GM23338 (cell line): ENCODE data around the gene ZNF514. TPM values are rescaled to one million over a fixed set of nuclear protein-coding genes. Genes with fewer than 3 reads are reported as not detected.

Experiments used
- ATAC-seq: fragments of 200-7000 bp; cut with Tn5 transposase; 3 replicates; pipeline ENCODE4 v1.9.1; 2020
- DNase-seq: peaks from one replicate; pipeline ENCODE4 v3.0.0-alpha.2; 2015; ENCODE audit warnings: low spot score
- H2AFZ ChIP-seq: fragments of 200-600 bp; sonication (generic); 2 replicates; pipeline ENCODE4 v1.8.0; 2016; ENCODE audit warnings: antibody characterized with exemption, mild to moderate bottlenecking, moderate library complexity
- H3F3A ChIP-seq: fragments of 200-600 bp; sonication (generic); replicated peaks from 2 replicates; pipeline ENCODE4 v1.8.0; 2017; ENCODE audit warnings: antibody characterized with exemption, mixed run types, low read depth
- H3K27ac ChIP-seq: fragments of 200-600 bp; sonication (generic); 2 replicates; pipeline ENCODE4 v1.6.1; 2016; ENCODE audit warnings: low read depth
- H3K27me3 ChIP-seq: fragments of 200-600 bp; sonication (generic); 2 replicates; pipeline ENCODE4 v1.8.0; 2016; ENCODE audit warnings: mild to moderate bottlenecking, mixed run types, moderate library complexity; ENCODE audit not compliant: insufficient read depth
- H3K36me3 ChIP-seq: fragments of 200-600 bp; sonication (generic); 2 replicates; pipeline ENCODE4 v1.8.0; 2016; ENCODE audit warnings: mild to moderate bottlenecking; ENCODE audit not compliant: insufficient read depth
- H3K4me1 ChIP-seq: fragments of 200-600 bp; sonication (generic); 2 replicates; pipeline ENCODE4 v1.8.0; 2016; ENCODE audit warnings: mild to moderate bottlenecking, moderate library complexity; ENCODE audit not compliant: insufficient read depth
- H3K4me2 ChIP-seq: fragments of 200-600 bp; sonication (generic); 2 replicates; pipeline ENCODE4 v1.7.1; 2017; ENCODE audit warnings: mixed run types
- H3K4me3 ChIP-seq: fragments of 200-600 bp; sonication (generic); 2 replicates; pipeline ENCODE4 v1.6.1; 2016; ENCODE audit warnings: mixed run types
- H3K79me2 ChIP-seq: fragments of 200-600 bp; sonication (generic); replicated peaks from 2 replicates; pipeline ENCODE4 v1.8.0; 2017; ENCODE audit warnings: mild to moderate bottlenecking; ENCODE audit not compliant: insufficient read depth
- H3K9me2 ChIP-seq: fragments of 200-600 bp; sonication (generic); 2 replicates; pipeline ENCODE4 v1.8.0; 2017; ENCODE audit not compliant: insufficient read depth
- H4K20me1 ChIP-seq: fragments of 200-600 bp; sonication (generic); replicated peaks from 2 replicates; pipeline ENCODE4 v1.8.0; 2017; ENCODE audit warnings: mild to moderate bottlenecking; ENCODE audit not compliant: insufficient read depth
- H3K27ac Mint-ChIP-seq: 2 replicates; pipeline ENCODE4 v1.8.0; 2020; ENCODE audit warnings: inconsistent platforms, mild to moderate bottlenecking, moderate library complexity, mixed read lengths
- H3K27me3 Mint-ChIP-seq: 3 replicates; pipeline ENCODE4 v1.8.0; 2022; ENCODE audit warnings: low read depth, mild to moderate bottlenecking, moderate library complexity, mixed read lengths, inconsistent platforms; ENCODE audit not compliant: insufficient read depth, poor library complexity
- H3K36me3 Mint-ChIP-seq: 3 replicates; pipeline ENCODE4 v1.8.0; 2021; ENCODE audit warnings: low read depth, mild to moderate bottlenecking, inconsistent platforms, moderate library complexity, mixed read lengths
- H3K4me1 Mint-ChIP-seq: 3 replicates; pipeline ENCODE4 v1.8.0; 2020; ENCODE audit warnings: mild to moderate bottlenecking, inconsistent platforms, mixed read lengths
- H3K4me3 Mint-ChIP-seq: 3 replicates; pipeline ENCODE4 v1.8.0; 2021; ENCODE audit warnings: moderate library complexity, mild to moderate bottlenecking, inconsistent platforms, mixed read lengths
- H3K9me3 Mint-ChIP-seq: 3 replicates; pipeline ENCODE4 v1.8.0; 2020; ENCODE audit warnings: moderate library complexity, mild to moderate bottlenecking, inconsistent platforms, mixed read lengths
- CREB1 ChIP-seq: fragments of 250-450 bp; sonication (Bioruptor Pico); IDR thresholded peaks from 2 replicates; pipeline ENCODE4 v1.5.0; 2020; ENCODE audit warnings: low read depth, mild to moderate bottlenecking, moderate library complexity
- EZH2 ChIP-seq: fragments of 200-600 bp; sonication (generic); IDR thresholded peaks from one replicate; pipeline ENCODE4 v1.8.0; 2017; ENCODE audit warnings: antibody characterized with exemption, mild to moderate bottlenecking, low read depth; ENCODE audit not compliant: unreplicated experiment
- EZH2phosphoT487 ChIP-seq: fragments of 200-600 bp; sonication (generic); IDR thresholded peaks from one replicate; pipeline ENCODE4 v1.8.1; 2018; ENCODE audit warnings: antibody characterized with exemption; ENCODE audit not compliant: unreplicated experiment
- JUNB ChIP-seq: IDR thresholded peaks from one replicate; pipeline ENCODE4 v1.6.1; 2016; ENCODE audit warnings: antibody characterized with exemption; ENCODE audit not compliant: unreplicated experiment
- NANOG ChIP-seq: IDR thresholded peaks from 2 replicates; pipeline ENCODE4 v1.6.1; 2016; ENCODE audit warnings: antibody characterized with exemption, borderline replicate concordance
- POLR2AphosphoS5 ChIP-seq: IDR thresholded peaks from 2 replicates; pipeline ENCODE4 v1.6.1; 2016; ENCODE audit warnings: antibody characterized with exemption, low read depth
- STAT1 ChIP-seq: IDR thresholded peaks from one replicate; pipeline ENCODE4 v1.6.1; 2016; ENCODE audit warnings: antibody characterized with exemption; ENCODE audit not compliant: unreplicated experiment
- ZNF114 ChIP-seq: fragments of 250-450 bp; sonication (Bioruptor Pico); IDR thresholded peaks from 2 replicates; pipeline ENCODE4 v1.5.0; 2020; ENCODE audit warnings: mild to moderate bottlenecking, moderate library complexity
- ZNF331 ChIP-seq: fragments of 250-450 bp; sonication (Bioruptor Pico); IDR thresholded peaks from 2 replicates; pipeline ENCODE4 v1.5.0; 2020; ENCODE audit warnings: low read depth, mild to moderate bottlenecking, moderate library complexity
- polyA plus RNA-seq: library from polyadenylated mRNA; unstranded; fragments of >200 nt; fragmentation: Nextera tagmentation; extraction: Ambion mirVana; gene quantifications from 2 replicates; pipeline ENCODE4 v1.2.1, GENCODE V29; 2016
- total RNA-seq: library from RNA; depleted of rRNA; stranded (reverse); fragments of >200 nt; shearing (Covaris generic); gene quantifications from 2 replicates; pipeline ENCODE4 v1.2.3, GENCODE V29; 2014
- TF ChIP-seq, protein P1 (sequence below): IDR thresholded peaks from 2 replicates; pipeline ENCODE4 v1.6.1; 2016; ENCODE audit warnings: antibody characterized with exemption
- TF ChIP-seq, protein P2 (sequence below): fragments of 250-450 bp; sonication (Bioruptor Pico); IDR thresholded peaks from 2 replicates; pipeline ENCODE4 v1.5.0; 2020; ENCODE audit warnings: mild to moderate bottlenecking, moderate library complexity
- TF ChIP-seq, protein P3 (sequence below): IDR thresholded peaks from one replicate; pipeline ENCODE4 v1.6.1; 2018; ENCODE audit warnings: antibody characterized with exemption; ENCODE audit not compliant: unreplicated experiment
- TF ChIP-seq, protein P4 (sequence below), 2 experiments: fragments of 200-600 bp in 1 of 2; sonication (generic) in 1 of 2; conservative IDR thresholded peaks; 2 replicates each; pipeline versions ENCODE4 v1.5.1 to v1.6.1; 2016 to 2017; ENCODE audit warnings: antibody characterized with exemption in 2 of 2, low read depth in 2 of 2, mild to moderate bottlenecking in 2 of 2, moderate library complexity in 1 of 2

The ZNF514 gene
- total and polyA plus RNA-seq, 2 experiments from 2014 or later, result 7.2 to 9.3 TPM

DNA sequence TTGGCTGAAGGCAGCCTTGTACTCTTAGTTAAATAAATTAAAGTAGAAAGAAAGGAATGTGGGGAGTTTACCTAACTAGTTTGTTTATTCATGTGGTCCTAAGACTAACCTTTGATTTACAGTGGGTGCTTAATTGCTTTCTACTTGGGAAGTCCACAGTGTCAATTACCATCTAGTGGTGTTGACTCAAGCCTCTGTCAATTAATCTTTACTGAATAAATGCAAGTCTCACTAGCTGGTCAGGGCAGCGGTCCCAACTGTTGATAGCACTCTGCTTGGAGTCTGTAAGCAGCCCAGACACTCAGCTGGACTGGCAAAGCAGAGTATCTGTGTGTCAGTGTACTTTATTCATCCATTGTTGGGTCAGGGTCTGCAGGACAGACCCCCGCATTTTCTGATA, 15.8 kb downstream of the ZNF514 start:
- Mint-ChIP-seq H3K36me3 (peaks cover 64% of the 10 kb centered on the region), H3K9me3 (peaks cover 94% of the 10 kb centered on the region), H3K27ac (no peak overlapping the region), H3K4me3 (no peak overlapping the region), H3K4me1 (no peaks in the 10 kb centered on the region), H3K27me3 (peaks cover 3% of the 10 kb centered on the region)
- H3K27me3 ChIP-seq, result no peaks in the 10 kb centered on the region
- no peaks in the 10 kb centered on the region for H3F3A ChIP-seq
- no peak overlapping the region for H3K27ac ChIP-seq
- H3K36me3 ChIP-seq, result peaks cover 21% of the 10 kb centered on the region; the same call in 1 of the 2 replicates
- H3K4me3 ChIP-seq, result no peak overlapping the region
- no peak for TF ChIP-seq EZH2phosphoT487
- no peak for TF ChIP-seq POLR2AphosphoS5
- no peak for TF ChIP-seq JUNB
- TF ChIP-seq EZH2, result no peak
- TF ChIP-seq, protein P1, sequence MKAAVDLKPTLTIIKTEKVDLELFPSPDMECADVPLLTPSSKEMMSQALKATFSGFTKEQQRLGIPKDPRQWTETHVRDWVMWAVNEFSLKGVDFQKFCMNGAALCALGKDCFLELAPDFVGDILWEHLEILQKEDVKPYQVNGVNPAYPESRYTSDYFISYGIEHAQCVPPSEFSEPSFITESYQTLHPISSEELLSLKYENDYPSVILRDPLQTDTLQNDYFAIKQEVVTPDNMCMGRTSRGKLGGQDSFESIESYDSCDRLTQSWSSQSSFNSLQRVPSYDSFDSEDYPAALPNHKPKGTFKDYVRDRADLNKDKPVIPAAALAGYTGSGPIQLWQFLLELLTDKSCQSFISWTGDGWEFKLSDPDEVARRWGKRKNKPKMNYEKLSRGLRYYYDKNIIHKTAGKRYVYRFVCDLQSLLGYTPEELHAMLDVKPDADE, result no peak
- no peak for TF ChIP-seq ZNF331 (CRISPR knock-in tag)
- TF ChIP-seq, protein P2, sequence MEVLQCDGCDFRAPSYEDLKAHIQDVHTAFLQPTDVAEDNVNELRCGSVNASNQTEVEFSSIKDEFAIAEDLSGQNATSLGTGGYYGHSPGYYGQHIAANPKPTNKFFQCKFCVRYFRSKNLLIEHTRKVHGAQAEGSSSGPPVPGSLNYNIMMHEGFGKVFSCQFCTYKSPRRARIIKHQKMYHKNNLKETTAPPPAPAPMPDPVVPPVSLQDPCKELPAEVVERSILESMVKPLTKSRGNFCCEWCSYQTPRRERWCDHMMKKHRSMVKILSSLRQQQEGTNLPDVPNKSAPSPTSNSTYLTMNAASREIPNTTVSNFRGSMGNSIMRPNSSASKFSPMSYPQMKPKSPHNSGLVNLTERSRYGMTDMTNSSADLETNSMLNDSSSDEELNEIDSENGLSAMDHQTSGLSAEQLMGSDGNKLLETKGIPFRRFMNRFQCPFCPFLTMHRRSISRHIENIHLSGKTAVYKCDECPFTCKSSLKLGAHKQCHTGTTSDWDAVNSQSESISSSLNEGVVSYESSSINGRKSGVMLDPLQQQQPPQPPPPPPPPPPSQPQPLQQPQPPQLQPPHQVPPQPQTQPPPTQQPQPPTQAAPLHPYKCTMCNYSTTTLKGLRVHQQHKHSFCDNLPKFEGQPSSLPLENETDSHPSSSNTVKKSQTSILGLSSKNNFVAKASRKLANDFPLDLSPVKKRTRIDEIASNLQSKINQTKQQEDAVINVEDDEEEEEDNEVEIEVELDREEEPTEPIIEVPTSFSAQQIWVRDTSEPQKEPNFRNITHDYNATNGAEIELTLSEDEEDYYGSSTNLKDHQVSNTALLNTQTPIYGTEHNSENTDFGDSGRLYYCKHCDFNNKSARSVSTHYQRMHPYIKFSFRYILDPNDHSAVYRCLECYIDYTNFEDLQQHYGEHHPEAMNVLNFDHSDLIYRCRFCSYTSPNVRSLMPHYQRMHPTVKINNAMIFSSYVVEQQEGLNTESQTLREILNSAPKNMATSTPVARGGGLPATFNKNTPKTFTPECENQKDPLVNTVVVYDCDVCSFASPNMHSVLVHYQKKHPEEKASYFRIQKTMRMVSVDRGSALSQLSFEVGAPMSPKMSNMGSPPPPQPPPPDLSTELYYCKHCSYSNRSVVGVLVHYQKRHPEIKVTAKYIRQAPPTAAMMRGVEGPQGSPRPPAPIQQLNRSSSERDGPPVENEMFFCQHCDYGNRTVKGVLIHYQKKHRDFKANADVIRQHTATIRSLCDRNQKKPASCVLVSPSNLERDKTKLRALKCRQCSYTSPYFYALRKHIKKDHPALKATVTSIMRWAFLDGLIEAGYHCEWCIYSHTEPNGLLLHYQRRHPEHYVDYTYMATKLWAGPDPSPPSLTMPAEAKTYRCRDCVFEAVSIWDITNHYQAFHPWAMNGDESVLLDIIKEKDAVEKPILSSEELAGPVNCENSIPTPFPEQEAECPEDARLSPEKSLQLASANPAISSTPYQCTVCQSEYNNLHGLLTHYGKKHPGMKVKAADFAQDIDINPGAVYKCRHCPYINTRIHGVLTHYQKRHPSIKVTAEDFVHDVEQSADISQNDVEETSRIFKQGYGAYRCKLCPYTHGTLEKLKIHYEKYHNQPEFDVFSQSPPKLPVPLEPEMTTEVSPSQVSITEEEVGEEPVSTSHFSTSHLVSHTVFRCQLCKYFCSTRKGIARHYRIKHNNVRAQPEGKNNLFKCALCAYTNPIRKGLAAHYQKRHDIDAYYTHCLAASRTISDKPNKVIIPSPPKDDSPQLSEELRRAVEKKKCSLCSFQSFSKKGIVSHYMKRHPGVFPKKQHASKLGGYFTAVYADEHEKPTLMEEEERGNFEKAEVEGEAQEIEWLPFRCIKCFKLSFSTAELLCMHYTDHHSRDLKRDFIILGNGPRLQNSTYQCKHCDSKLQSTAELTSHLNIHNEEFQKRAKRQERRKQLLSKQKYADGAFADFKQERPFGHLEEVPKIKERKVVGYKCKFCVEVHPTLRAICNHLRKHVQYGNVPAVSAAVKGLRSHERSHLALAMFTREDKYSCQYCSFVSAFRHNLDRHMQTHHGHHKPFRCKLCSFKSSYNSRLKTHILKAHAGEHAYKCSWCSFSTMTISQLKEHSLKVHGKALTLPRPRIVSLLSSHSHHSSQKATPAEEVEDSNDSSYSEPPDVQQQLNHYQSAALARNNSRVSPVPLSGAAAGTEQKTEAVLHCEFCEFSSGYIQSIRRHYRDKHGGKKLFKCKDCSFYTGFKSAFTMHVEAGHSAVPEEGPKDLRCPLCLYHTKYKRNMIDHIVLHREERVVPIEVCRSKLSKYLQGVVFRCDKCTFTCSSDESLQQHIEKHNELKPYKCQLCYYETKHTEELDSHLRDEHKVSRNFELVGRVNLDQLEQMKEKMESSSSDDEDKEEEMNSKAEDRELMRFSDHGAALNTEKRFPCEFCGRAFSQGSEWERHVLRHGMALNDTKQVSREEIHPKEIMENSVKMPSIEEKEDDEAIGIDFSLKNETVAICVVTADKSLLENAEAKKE, result no peak
- TF ChIP-seq STAT1, result no peak
- TF ChIP-seq CREB1 (CRISPR knock-in tag), result no peak
- no peak for TF ChIP-seq NANOG
- TF ChIP-seq ZNF114 (CRISPR knock-in tag), result no peak
- TF ChIP-seq, protein P3, sequence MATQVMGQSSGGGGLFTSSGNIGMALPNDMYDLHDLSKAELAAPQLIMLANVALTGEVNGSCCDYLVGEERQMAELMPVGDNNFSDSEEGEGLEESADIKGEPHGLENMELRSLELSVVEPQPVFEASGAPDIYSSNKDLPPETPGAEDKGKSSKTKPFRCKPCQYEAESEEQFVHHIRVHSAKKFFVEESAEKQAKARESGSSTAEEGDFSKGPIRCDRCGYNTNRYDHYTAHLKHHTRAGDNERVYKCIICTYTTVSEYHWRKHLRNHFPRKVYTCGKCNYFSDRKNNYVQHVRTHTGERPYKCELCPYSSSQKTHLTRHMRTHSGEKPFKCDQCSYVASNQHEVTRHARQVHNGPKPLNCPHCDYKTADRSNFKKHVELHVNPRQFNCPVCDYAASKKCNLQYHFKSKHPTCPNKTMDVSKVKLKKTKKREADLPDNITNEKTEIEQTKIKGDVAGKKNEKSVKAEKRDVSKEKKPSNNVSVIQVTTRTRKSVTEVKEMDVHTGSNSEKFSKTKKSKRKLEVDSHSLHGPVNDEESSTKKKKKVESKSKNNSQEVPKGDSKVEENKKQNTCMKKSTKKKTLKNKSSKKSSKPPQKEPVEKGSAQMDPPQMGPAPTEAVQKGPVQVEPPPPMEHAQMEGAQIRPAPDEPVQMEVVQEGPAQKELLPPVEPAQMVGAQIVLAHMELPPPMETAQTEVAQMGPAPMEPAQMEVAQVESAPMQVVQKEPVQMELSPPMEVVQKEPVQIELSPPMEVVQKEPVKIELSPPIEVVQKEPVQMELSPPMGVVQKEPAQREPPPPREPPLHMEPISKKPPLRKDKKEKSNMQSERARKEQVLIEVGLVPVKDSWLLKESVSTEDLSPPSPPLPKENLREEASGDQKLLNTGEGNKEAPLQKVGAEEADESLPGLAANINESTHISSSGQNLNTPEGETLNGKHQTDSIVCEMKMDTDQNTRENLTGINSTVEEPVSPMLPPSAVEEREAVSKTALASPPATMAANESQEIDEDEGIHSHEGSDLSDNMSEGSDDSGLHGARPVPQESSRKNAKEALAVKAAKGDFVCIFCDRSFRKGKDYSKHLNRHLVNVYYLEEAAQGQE, result no peak
- TF ChIP-seq, protein P4, sequence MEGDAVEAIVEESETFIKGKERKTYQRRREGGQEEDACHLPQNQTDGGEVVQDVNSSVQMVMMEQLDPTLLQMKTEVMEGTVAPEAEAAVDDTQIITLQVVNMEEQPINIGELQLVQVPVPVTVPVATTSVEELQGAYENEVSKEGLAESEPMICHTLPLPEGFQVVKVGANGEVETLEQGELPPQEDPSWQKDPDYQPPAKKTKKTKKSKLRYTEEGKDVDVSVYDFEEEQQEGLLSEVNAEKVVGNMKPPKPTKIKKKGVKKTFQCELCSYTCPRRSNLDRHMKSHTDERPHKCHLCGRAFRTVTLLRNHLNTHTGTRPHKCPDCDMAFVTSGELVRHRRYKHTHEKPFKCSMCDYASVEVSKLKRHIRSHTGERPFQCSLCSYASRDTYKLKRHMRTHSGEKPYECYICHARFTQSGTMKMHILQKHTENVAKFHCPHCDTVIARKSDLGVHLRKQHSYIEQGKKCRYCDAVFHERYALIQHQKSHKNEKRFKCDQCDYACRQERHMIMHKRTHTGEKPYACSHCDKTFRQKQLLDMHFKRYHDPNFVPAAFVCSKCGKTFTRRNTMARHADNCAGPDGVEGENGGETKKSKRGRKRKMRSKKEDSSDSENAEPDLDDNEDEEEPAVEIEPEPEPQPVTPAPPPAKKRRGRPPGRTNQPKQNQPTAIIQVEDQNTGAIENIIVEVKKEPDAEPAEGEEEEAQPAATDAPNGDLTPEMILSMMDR (conservative IDR thresholded peaks at IDR 0.05; ENCODE audit: low read depth in 2 of 2), result no peak
- no peaks in the 10 kb centered on the region for H4K20me1 ChIP-seq
- no peaks in the 10 kb centered on the region for H3K4me1 ChIP-seq
- H3K79me2 ChIP-seq, result no peaks in the 10 kb centered on the region
- H3K9me2 ChIP-seq, result no peaks in the 10 kb centered on the region
- no peak overlapping the region for H2AFZ ChIP-seq
- H3K4me2 ChIP-seq, result no peak overlapping the region
- no peak for ATAC-seq
- no peak for DNase-seq
